ENCODE results near the gene ASB8.

The ASB8 gene

DNA sequence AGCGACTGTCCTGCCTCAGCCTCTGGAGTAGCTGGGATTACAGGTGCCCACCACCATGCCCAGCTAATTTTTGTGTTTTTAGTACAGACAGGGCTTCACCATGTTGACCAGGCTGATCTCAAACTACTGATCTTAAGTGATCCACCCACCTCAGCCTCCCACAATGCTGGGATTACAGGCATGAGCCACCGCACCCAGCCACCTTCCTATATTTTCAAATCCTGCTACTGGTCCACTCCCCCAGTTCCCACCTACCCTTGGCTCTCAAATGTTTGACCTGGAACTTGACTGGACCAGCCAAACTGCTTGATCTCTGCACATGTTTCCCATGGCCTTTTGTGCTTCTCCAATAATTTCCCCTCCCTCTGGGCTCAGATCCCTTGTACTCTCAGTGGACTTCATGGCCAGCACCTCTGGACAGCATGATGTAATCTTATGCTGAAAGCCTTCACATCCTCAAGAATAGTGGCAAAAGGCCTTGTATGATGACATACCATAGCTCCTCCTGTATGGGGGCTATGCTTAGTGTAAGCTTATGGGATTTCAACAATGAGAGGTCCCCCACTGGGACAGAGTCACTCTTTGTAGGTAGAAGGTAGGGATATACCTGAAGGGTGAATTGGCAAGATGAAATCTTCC, 23.7 kb upstream of the ASB8 start:
- peaks cover 15% of the 10 kb centered on the region for H3K4me1 ChIP-seq (ENCODE audit: insufficient read depth, low read length)
- H3K36me3 ChIP-seq (ENCODE audit: insufficient read depth, low read length): no peaks in the 10 kb centered on the region
- H3K27ac ChIP-seq (ENCODE audit: low read depth, low read length): no peak overlapping the region
- no peaks in the 10 kb centered on the region for H3K9me3 ChIP-seq (ENCODE audit: low read length)
- no peak overlapping the region for H3K4me3 ChIP-seq (ENCODE audit: low read depth in 1 of 2, low read length in 2 of 2)
- H3K9ac ChIP-seq (ENCODE audit: low read length): no peak overlapping the region
- H3K27me3 ChIP-seq (ENCODE audit: control insufficient read depth in 1 of 2, insufficient read depth in 2 of 2, low read length in 2 of 2): peaks cover 29 to 47% of the 10 kb centered on the region in 2 donors

DNA sequence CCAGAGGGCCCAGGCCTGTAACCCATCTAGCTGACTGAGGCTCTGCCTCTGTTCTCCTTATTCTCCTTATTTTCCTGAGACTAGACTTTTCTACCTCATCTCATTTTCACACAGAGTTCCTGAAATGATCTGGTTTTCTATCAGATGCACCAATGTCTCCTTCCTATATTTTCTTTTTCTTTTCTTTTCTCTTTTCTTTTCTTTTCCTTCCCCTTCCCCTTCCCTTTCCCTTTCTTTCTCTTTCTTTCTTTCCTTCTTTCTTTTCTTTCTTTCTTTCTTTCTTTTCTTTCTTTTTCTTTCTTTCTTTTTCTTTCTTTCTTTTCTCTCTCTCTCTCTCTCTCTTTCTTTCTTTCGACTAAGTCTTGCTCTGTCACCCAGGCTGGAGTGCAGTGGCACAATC, 23.1 kb upstream of the ASB8 start:
- Histone ChIP-seq H3K27me3 (ENCODE audit: control insufficient read depth in 1 of 2, insufficient read depth in 2 of 2, low read length in 2 of 2) (peaks cover 29 to 47% of the 10 kb centered on the region in 2 donors), H3K9me3 (ENCODE audit: low read length) (no peaks in the 10 kb centered on the region), H3K4me3 (ENCODE audit: low read depth in 1 of 2, low read length in 2 of 2) (no peak overlapping the region), H3K9ac (ENCODE audit: low read length) (no peak overlapping the region), H3K36me3 (ENCODE audit: insufficient read depth, low read length) (no peaks in the 10 kb centered on the region), H3K4me1 (ENCODE audit: insufficient read depth, low read length) (peaks cover 15% of the 10 kb centered on the region), H3K27ac (ENCODE audit: low read depth, low read length) (no peak overlapping the region)

DNA sequence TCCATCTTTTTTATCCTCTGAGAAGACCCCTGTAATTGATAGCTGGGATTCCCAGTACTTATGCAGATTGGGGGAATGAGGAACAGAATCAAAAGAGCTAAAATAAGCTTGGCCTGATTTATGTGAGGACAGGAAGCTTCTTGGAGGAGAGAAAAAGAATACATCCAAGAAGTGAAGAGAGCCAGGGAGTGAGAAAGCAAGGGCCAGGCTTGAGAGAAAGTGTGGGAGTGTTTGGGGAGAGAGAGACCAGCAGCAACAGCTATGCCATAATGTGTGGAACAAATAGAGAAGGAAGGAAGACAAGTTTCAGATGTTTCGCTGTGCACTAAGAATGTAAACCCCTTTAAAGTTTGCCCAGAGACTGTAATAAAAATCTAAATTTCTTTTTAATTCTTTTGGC, 22.2 kb upstream of the ASB8 start:
- peaks cover 23 to 45% of the 10 kb centered on the region in 2 donors for H3K27me3 ChIP-seq (ENCODE audit: control insufficient read depth in 1 of 2, insufficient read depth in 2 of 2, low read length in 2 of 2)
- peaks cover 11% of the 10 kb centered on the region for H3K4me1 ChIP-seq (ENCODE audit: insufficient read depth, low read length)
- H3K36me3 ChIP-seq (ENCODE audit: insufficient read depth, low read length): no peaks in the 10 kb centered on the region
- H3K4me3 ChIP-seq (ENCODE audit: low read depth in 1 of 2, low read length in 2 of 2): no peak overlapping the region
- H3K9ac ChIP-seq (ENCODE audit: low read length): no peak overlapping the region
- no peaks in the 10 kb centered on the region for H3K9me3 ChIP-seq (ENCODE audit: low read length)
- H3K27ac ChIP-seq (ENCODE audit: low read depth, low read length): no peak overlapping the region

DNA sequence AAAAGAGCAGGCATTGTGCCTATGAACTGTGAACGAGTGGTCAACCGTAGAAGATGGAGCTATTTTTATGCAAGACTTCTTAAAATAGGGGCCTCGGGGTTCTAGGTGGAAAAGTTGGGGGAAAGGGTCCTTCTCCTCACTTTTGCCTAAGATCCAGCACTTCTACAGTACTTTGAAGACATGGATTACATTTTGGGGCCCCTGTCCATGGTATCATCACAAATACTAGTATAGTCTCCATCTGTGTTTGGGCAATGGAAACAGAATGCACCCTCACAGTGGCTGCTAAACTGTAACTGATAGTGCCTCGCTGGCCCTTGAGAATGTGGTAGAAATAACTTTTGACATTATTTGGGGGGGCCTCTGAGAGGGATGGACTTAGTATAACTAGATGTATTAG, 20.7 kb upstream of the ASB8 start:
- Histone ChIP-seq H3K4me1 (ENCODE audit: insufficient read depth, low read length) (peaks cover 8% of the 10 kb centered on the region), H3K9ac (ENCODE audit: low read length) (no peak overlapping the region), H3K36me3 (ENCODE audit: insufficient read depth, low read length) (no peaks in the 10 kb centered on the region), H3K27me3 (ENCODE audit: control insufficient read depth in 1 of 2, insufficient read depth in 2 of 2, low read length in 2 of 2) (peaks cover 17 to 30% of the 10 kb centered on the region in 2 donors), H3K4me3 (ENCODE audit: low read depth in 1 of 2, low read length in 2 of 2) (no peak overlapping the region), H3K27ac (ENCODE audit: low read depth, low read length) (no peak overlapping the region), H3K9me3 (ENCODE audit: low read length) (no peaks in the 10 kb centered on the region)

DNA sequence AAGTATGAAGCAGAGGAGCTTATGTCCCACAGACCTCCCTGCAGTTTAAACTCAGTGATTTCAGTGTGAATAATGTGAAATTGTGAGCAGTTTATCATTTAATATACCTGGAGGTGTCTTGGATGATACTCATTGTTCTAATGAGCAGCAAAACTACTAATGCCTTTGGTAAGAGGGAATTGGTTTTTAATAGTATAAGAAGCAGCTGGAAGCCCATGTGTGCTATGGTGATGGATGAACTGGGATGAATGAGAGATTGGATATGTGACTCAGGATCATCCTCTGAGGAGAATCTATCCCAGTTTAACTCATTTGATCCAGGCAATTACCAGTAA, 19.1 kb upstream of the ASB8 start:
- H3K4me1 ChIP-seq (ENCODE audit: insufficient read depth, low read length): no peaks in the 10 kb centered on the region
- H3K9ac ChIP-seq (ENCODE audit: low read length): no peak overlapping the region
- no peaks in the 10 kb centered on the region for H3K9me3 ChIP-seq (ENCODE audit: low read length)
- H3K27me3 ChIP-seq (ENCODE audit: control insufficient read depth in 1 of 2, insufficient read depth in 2 of 2, low read length in 2 of 2): peaks cover 6 to 15% of the 10 kb centered on the region in 2 donors
- no peak overlapping the region for H3K27ac ChIP-seq (ENCODE audit: low read depth, low read length)
- no peaks in the 10 kb centered on the region for H3K36me3 ChIP-seq (ENCODE audit: insufficient read depth, low read length)
- H3K4me3 ChIP-seq (ENCODE audit: low read depth in 1 of 2, low read length in 2 of 2): no peak overlapping the region

DNA sequence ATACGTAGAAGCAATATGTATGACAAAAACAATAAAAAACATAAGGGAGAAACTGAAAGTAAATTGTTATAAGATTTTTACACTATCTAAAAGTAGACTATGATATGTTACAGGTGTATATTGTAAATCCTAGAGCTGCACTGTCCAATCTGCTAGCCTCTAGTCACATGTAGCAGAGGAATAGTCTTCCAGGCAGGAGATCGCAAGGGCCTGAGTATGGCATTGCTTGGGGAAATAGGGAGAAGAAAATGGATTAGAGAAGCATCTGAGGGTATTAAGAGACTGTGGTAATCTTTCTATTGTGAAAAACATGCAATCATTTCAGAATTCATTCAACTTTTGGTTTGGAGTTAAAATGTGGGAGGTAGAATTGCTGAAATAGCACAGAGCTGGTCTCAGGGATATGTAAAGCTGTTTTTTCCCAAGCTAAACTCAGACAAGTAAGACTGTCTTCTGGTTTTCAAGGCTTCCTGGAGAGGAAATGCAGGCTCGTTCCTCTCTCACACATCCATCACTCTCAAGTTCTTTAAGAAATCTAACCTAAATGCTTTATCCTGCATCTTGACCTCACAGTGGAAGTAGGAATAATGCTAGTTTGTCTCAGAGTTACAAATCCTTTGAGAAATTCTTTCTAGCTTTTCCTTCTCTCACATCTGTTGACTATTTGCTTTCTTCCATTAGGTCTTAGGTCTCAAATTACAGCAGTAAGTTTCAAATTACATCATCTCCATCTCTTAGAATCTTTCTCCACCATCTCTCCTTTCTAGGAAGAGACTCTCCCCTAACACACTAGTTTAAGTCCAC, 18.5 kb upstream of the ASB8 start:
- Histone ChIP-seq H3K36me3 (ENCODE audit: insufficient read depth, low read length) (no peaks in the 10 kb centered on the region), H3K9me3 (ENCODE audit: low read length) (no peaks in the 10 kb centered on the region), H3K4me1 (ENCODE audit: insufficient read depth, low read length) (no peaks in the 10 kb centered on the region), H3K9ac (ENCODE audit: low read length) (no peak overlapping the region), H3K4me3 (ENCODE audit: low read depth in 1 of 2, low read length in 2 of 2) (no peak overlapping the region), H3K27ac (ENCODE audit: low read depth, low read length) (no peak overlapping the region), H3K27me3 (ENCODE audit: control insufficient read depth in 1 of 2, insufficient read depth in 2 of 2, low read length in 2 of 2) (peaks cover 0 to 9% of the 10 kb centered on the region in 2 donors)

DNA sequence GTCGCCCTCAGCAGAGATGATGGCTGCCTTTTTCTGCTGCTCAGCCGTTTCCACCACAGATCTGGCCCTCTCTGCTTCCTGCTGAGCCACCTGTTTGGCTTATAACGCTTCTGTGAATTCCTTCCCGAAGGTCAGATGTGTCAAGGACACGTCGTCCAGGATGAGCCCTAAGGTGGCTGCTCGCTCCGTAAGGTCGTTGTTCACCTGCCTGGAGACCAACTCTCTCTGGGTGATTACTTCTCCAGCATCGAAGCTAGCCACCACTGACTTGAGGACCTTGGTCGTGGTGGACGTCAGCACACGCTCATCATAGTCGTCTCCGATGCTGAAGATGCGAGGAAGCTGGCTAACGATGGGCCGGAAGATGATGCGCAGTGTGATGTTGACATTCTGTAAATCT, 11.7 kb upstream of the ASB8 start:
- Histone ChIP-seq H3K4me1 (ENCODE audit: insufficient read depth, low read length) (no peaks in the 10 kb centered on the region), H3K9me3 (ENCODE audit: low read length) (no peaks in the 10 kb centered on the region), H3K36me3 (ENCODE audit: insufficient read depth, low read length) (no peaks in the 10 kb centered on the region), H3K27me3 (ENCODE audit: control insufficient read depth in 1 of 2, insufficient read depth in 2 of 2, low read length in 2 of 2) (no peaks in the 10 kb centered on the region), H3K9ac (ENCODE audit: low read length) (no peak overlapping the region), H3K27ac (ENCODE audit: low read depth, low read length) (no peak overlapping the region), H3K4me3 (ENCODE audit: low read depth in 1 of 2, low read length in 2 of 2) (no peak overlapping the region)

DNA sequence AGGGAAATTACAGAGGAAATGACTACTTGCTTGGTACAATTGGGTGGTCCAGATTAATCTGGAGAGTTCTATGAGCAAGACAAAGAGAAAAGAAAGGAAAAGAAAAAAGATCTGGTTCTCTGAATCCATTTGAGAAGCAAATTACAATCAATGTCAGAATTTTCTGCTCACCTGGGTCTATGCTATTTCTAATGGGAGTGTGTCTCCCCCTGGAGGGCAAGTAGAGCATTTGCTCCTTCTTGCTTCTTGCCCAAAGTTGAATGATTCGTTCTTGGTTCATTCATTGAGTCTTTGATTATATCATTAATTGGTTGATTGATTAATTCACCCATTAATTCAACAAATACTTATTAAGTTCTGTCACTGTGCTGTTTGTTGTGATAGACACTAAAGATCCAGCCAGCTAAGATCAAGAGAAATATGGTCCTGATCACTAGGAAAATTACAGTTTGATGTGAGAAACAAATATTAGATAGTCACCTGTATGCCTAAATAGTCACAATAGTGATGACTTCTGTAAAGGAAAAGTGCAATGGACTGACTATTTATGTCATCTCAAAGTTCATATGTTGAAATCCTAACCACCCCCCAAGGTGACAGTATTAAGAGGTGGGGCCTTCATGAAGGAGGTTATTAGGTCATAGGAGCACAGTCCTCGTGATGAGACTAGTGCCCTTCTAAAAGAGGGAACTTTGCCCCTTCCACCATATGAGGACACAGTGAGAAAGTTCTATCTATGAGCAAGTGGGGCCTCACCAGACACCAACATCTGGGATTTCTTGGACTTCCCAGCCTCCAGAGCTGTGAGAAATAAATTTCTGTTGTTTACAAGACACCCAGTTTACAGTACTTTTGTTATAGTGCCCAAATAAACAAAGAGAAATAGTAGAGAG, 8.0 kb upstream of the ASB8 start:
- Histone ChIP-seq H3K4me3 (ENCODE audit: low read depth in 1 of 2, low read length in 2 of 2) (no peak overlapping the region), H3K9ac (ENCODE audit: low read length) (no peak overlapping the region), H3K27ac (ENCODE audit: low read depth, low read length) (no peak overlapping the region), H3K36me3 (ENCODE audit: insufficient read depth, low read length) (no peaks in the 10 kb centered on the region), H3K4me1 (ENCODE audit: insufficient read depth, low read length) (no peaks in the 10 kb centered on the region), H3K27me3 (ENCODE audit: control insufficient read depth in 1 of 2, insufficient read depth in 2 of 2, low read length in 2 of 2) (no peaks in the 10 kb centered on the region), H3K9me3 (ENCODE audit: low read length) (no peaks in the 10 kb centered on the region)

DNA sequence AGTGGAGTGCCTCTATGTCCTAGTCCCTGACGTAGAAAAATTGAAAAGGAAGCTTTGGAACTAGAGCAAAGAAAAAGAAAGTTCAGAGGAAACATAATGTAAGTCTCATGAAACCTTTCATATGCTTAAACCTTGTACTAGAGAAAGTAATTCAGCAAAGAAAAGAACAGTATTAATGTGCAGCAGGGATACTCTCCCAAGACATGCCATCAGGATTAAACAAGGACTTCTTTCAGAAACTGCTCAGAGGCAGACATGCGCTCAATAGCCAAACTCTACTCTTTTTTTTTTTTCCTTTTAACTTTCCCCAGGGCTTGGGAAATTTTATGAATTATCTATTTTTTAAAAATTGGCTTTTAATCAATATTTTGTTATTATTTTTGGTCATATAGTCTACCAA, 7.1 kb upstream of the ASB8 start:
- H3K27me3 ChIP-seq (ENCODE audit: control insufficient read depth in 1 of 2, insufficient read depth in 2 of 2, low read length in 2 of 2): no peaks in the 10 kb centered on the region
- no peak overlapping the region for H3K9ac ChIP-seq (ENCODE audit: low read length)
- H3K27ac ChIP-seq (ENCODE audit: low read depth, low read length): no peak overlapping the region
- no peaks in the 10 kb centered on the region for H3K9me3 ChIP-seq (ENCODE audit: low read length)
- H3K4me3 ChIP-seq (ENCODE audit: low read depth in 1 of 2, low read length in 2 of 2): no peak overlapping the region
- no peaks in the 10 kb centered on the region for H3K36me3 ChIP-seq (ENCODE audit: insufficient read depth, low read length)
- no peaks in the 10 kb centered on the region for H3K4me1 ChIP-seq (ENCODE audit: insufficient read depth, low read length)

DNA sequence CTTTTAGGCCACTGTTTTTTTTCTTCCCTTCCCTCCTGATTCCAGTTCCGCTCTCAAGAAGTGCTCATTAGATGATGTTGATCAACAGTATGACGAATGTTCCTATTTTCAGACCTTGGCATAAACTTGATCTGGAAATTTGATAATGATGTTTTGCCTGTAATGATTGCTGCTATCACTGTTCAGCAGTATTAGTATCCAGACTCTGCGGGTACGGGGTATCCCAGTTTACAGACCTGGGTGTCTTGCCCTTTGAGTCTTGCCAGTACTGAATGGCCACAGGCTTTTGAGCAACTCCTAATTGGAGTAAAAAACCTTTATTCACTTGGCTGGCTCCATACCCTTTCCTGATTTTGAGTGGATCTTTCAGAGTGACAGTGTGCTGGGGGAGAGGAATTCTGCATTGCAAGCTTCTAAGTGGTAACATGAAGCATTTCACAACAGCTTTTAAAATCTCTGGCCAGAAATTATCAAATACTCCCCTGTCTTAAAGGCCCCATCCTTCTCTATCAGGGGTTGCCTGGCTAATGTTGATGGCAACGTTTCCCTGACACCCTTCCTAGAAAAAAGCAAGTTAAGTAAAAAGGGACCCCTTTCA, 5.9 kb upstream of the ASB8 start:
- no peak overlapping the region for H3K27ac ChIP-seq (ENCODE audit: low read depth, low read length)
- no peaks in the 10 kb centered on the region for H3K27me3 ChIP-seq (ENCODE audit: control insufficient read depth in 1 of 2, insufficient read depth in 2 of 2, low read length in 2 of 2)
- H3K4me3 ChIP-seq (ENCODE audit: low read depth in 1 of 2, low read length in 2 of 2): no peak overlapping the region
- no peaks in the 10 kb centered on the region for H3K36me3 ChIP-seq (ENCODE audit: insufficient read depth, low read length)
- H3K4me1 ChIP-seq (ENCODE audit: insufficient read depth, low read length): no peaks in the 10 kb centered on the region
- no peaks in the 10 kb centered on the region for H3K9me3 ChIP-seq (ENCODE audit: low read length)
- no peak overlapping the region for H3K9ac ChIP-seq (ENCODE audit: low read length)

DNA sequence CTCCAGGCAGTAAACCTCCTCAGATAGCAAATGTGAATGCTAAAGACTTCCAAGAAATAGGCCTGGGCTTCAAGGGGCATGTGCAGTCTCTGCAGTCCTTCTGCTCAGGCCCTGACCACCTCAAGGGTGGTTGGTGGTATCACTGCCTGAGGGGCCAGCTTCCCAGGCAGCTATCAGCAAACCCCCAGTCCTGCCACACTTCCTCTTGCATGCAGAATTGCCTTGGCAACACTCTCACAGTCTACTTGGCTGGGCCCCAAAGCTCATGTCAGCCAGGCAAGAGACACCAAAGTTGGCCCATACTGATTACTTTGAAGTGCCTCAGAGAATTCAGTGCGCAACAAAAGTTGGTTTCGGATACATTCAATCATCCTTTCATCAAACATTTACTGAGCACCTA, 3.5 kb upstream of the ASB8 start:
- H3K9ac ChIP-seq (ENCODE audit: low read length): no peak overlapping the region

More for the DNA sequence above, 3.5 kb upstream of the ASB8 start:
- Histone ChIP-seq H3K4me3 (ENCODE audit: low read depth in 1 of 2, low read length in 2 of 2) (no peak overlapping the region), H3K4me1 (ENCODE audit: insufficient read depth, low read length) (no peaks in the 10 kb centered on the region), H3K27me3 (ENCODE audit: control insufficient read depth in 1 of 2, insufficient read depth in 2 of 2, low read length in 2 of 2) (no peaks in the 10 kb centered on the region), H3K36me3 (ENCODE audit: insufficient read depth, low read length) (no peaks in the 10 kb centered on the region), H3K9me3 (ENCODE audit: low read length) (no peaks in the 10 kb centered on the region), H3K27ac (ENCODE audit: low read depth, low read length) (no peak overlapping the region)

Data from muscle layer of colon (tissue), 2 donors.